LHCN-M2 (cell line): ENCODE measurements around the gene AKAP12. TPM values are rescaled to one million over a fixed set of nuclear protein-coding genes. Genes with fewer than 3 reads are reported as not detected.
"Not testable (repeated sequence)": the region's sequence is repeated elsewhere in the genome, so short reads cannot be mapped to it uniquely, and the experiment has no call there.

Experiments
- DNase-seq: peaks from one replicate; pipeline ENCODE4 v3.0.0-alpha.2; 2012; ENCODE audit warnings: low read depth
- total RNA-seq: library from RNA; depleted of rRNA; stranded (reverse); fragments of >200 nt; gene quantifications from 2 replicates; pipeline ENCODE4 v1.2.3, GENCODE V29; 2014

The AKAP12 gene
- total RNA-seq, 1 experiment from 2014 or later, result 46.3 TPM

- DNase-seq, result no peak
Observed at GRCh38 chr6:151377095-151377494, 137.3 kb downstream of the AKAP12 start.

- no peak for DNase-seq
Observed at GRCh38 chr6:151379933-151380847, 140.4 kb downstream of the AKAP12 start.

- no peak for DNase-seq
Observed at GRCh38 chr6:151380848-151381205, 141.1 kb downstream of the AKAP12 start.

- no peak for DNase-seq
Observed at GRCh38 chr6:151381722-151382121, 142.0 kb downstream of the AKAP12 start.

- not testable (repeated sequence) for DNase-seq
Observed at GRCh38 chr6:151382631-151383030, 142.9 kb downstream of the AKAP12 start.

GRCh38 chr6:151384151-151384550, 144.4 kb downstream of the AKAP12 start:
- no peak for DNase-seq

GRCh38 chr6:151385177-151385576, 145.4 kb downstream of the AKAP12 start:
- DNase-seq, result no peak

GRCh38 chr6:151387175-151387970, 147.6 kb downstream of the AKAP12 start:
- no peak for DNase-seq

- no peak for DNase-seq
Observed at GRCh38 chr6:151388236-151388635, 148.5 kb downstream of the AKAP12 start.

GRCh38 chr6:151388997-151389617, 149.3 kb downstream of the AKAP12 start:
- no peak for DNase-seq

GRCh38 chr6:151389618-151390275, 150.0 kb downstream of the AKAP12 start:
- DNase-seq, result peak; percentile 69

- peak; percentile 99 for DNase-seq
Observed at GRCh38 chr6:151390276-151390850, 150.6 kb downstream of the AKAP12 start.

GRCh38 chr6:151390851-151391470, 151.2 kb downstream of the AKAP12 start:
- peak; percentile 61 for DNase-seq

- DNase-seq, result peak; percentile 68
Observed at GRCh38 chr6:151391471-151392413, 152.0 kb downstream of the AKAP12 start, which contains the start of gene ZBTB2. Gene ZBTB2 (minus strand): TSS chr6:151391559. CDS start chr6:151373637, 17,922 bp downstream.

- DNase-seq, result no peak
Observed at GRCh38 chr6:151392427-151392826, 152.7 kb downstream of the AKAP12 start.

GRCh38 chr6:151393410-151393809, 153.6 kb downstream of the AKAP12 start:
- DNase-seq, result no peak

- DNase-seq, result no peak
Observed at GRCh38 chr6:151399679-151400078, 159.9 kb downstream of the AKAP12 start.

- peak; percentile 60 for DNase-seq
Observed at GRCh38 chr6:151400473-151400872, 160.7 kb downstream of the AKAP12 start.

GRCh38 chr6:151402228-151402627, 162.5 kb downstream of the AKAP12 start:
- no peak for DNase-seq
